NCI-H1105 treated with DMSO at 0.1 percent for 48 hours (cell line): ENCODE data around the gene SGK2.

Experiments used
- DNase-seq: peaks from one replicate; lab custom pipeline; 2025; lab: John Stamatoyannopoulos, UW

Gene SGK2

GRCh38 chr20:43536041-43536816 lies 22.6 kb upstream of the SGK2 start:
- no peak for DNase-seq

GRCh38 chr20:43536817-43537440 lies 21.9 kb upstream of the SGK2 start:
- DNase-seq = no peak

GRCh38 chr20:43537921-43538877 lies 20.6 kb upstream of the SGK2 start:
- peak; percentile 43 for DNase-seq

DNA sequence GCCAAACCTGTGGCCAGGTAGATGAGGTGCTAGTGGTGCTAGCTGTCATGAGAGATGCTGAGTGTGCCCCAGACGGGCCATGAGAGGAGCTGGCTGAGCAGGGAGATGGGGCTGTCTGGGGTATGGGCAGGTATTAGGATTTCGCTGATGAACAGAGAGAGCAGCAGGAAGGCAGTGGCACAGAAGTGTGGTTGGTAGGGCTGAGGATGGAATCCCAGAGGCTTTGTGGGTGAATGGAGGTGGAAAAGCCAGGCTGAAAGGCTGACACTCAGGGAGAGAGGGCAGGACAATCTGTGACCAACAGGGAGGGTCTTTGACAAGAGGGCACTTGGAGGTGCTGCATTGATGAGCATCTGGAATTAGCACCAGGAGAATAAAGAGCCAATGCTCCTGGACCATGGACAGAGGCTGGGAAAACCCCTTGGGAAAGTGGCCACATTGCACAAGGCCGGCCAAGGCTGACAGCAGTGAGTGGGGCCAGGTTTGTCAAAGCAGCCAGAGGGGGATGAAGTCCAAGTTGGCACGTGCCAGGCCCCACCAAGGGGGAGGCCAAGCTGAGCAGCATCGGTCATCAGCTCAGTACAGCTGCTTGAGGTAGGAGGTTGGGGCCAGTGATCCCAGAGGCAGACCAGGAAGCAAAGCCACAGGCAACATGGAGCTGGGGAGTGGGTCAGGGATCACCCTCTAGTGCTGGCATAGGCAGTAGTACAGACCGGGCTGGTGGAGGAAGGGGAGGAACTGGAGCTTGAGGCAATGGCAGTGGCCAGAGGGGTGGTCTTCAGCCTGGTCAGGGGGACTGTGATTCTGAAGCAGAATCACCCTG lies 19.7 kb upstream of the SGK2 start:
- DNase-seq = no peak

- DNase-seq = no peak
Measured at GRCh38 chr20:43539975-43540672, 18.7 kb upstream of the SGK2 start.

GRCh38 chr20:43540673-43541060 lies 18.2 kb upstream of the SGK2 start:
- no peak for DNase-seq

DNA sequence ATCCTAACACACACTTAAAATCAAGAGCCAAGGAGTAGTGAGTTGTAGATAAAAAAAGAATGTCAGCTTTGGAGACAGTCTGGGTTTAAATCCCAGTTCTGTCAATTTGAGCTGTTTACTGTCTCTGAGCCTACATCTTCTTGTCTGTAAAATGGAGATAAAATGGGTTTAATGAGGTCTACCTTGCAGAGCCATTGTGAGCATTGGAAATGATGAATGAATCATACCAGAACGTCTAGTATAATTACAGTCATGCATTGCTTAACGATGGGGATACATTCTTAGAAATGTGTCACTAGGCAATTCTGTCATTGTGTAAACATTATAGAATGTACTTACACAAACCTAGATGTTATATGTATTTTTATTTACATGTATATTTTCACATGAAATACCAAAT lies 17.6 kb upstream of the SGK2 start:
- no peak for DNase-seq

GRCh38 chr20:43542161-43542560 lies 16.7 kb upstream of the SGK2 start:
- no peak for DNase-seq

DNA sequence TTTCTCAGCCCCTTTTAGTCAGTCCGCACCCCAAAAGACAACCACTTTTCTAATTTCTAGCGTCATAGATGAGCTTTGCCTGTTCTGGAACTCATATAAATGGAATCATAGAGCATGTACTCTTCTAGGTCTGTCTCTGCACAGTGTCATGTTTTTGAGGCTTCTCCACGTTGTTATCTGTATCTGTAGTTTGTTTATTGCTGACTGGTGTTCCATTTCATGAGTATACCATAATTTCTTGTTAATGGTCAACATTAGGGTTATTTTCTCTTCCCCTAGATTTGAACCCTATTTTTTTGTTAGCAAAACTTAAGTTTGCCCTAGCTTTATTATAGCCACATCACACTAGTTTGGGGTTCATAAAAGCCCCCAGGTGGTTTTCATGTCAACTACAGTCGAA lies 16.2 kb upstream of the SGK2 start:
- no peak for DNase-seq

DNA sequence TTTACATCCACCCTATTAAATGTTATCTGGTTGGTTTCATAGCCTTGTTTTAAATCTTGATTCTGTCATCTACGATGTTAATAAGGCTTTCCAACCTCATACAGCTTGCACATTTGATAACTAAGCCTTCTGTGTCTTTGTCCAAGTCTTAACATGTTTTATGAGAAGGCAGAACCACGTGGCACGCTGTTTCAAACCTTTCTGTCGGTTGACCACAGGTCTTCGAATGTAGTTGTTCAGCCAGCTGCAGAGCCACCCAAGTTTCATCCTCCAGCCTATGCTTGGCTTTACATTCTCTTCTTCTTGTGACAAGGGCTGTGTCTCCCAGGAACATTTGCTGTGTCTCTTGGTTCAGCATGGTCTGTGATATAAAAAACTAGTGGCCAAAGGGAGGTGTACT lies 15.7 kb upstream of the SGK2 start:
- no peak for DNase-seq

GRCh38 chr20:43544501-43544900 lies 14.3 kb upstream of the SGK2 start:
- DNase-seq = no peak

GRCh38 chr20:43545837-43546578 lies 12.8 kb upstream of the SGK2 start:
- no peak for DNase-seq

DNA sequence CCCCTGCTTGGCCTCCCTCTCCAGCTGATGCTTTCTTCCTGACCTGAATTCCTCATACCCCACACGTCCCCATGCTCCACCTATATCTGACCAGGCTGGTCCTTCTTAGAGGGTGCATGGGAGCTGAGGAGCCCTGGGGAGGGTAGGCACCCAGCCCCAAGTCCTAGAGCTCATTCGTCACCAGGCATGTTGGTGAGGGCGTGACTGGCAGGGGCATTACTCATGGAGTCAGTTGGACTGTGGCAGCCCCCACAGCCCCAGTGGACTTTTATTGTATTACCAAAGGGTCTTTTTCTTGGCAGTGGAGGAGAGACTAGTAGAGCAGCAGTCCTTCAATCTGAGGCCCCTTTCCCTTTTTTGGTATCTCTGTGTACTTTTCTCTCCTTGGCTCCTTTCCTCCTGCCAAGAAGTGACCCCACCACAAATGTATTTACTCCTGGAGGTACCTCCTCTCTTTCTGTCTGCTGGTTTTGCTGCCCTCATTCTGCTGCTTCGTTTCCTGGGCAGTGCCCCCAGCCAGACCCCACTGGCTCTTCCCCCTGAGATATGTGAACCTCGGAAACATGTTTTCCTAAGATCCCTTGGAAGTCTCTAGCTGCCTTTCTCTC lies 10.4 kb upstream of the SGK2 start:
- no peak for DNase-seq

DNA sequence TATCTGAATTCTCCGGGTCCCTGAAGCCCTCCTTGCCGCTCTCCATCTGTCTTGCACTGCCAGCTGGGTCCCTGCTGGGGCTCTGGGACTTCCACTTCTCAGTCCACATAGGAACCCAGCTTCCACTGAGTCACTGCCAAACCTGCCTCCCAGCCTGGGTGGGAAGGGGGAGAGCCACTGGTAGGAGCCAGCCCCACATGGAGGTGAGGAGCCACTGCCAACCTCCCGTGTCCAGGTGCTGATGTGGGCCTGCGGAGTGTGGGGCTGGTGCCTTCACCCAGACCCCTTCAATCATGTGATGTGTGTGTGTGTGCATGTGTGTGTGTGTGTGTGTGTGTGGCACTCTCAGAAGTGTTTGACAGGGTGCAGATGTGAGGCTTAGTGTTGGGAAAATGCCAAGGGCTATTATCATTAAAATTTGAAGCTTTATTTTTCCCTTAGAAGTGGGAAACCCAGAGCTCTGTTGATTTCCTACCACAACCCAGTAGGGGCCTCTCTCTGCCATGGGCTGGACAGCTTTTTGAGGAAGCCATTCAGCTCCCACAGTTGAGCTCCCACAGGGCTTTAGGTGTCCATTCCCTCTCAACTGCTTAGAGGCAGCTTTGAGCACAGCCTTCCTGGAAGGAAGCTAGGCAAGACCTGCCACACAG lies 9.3 kb upstream of the SGK2 start:
- peak; percentile 8 for DNase-seq

- no peak for DNase-seq
Measured at GRCh38 chr20:43550456-43550855, 8.4 kb upstream of the SGK2 start.

- DNase-seq = no peak
Measured at GRCh38 chr20:43554369-43554768, 4.5 kb upstream of the SGK2 start.

DNA sequence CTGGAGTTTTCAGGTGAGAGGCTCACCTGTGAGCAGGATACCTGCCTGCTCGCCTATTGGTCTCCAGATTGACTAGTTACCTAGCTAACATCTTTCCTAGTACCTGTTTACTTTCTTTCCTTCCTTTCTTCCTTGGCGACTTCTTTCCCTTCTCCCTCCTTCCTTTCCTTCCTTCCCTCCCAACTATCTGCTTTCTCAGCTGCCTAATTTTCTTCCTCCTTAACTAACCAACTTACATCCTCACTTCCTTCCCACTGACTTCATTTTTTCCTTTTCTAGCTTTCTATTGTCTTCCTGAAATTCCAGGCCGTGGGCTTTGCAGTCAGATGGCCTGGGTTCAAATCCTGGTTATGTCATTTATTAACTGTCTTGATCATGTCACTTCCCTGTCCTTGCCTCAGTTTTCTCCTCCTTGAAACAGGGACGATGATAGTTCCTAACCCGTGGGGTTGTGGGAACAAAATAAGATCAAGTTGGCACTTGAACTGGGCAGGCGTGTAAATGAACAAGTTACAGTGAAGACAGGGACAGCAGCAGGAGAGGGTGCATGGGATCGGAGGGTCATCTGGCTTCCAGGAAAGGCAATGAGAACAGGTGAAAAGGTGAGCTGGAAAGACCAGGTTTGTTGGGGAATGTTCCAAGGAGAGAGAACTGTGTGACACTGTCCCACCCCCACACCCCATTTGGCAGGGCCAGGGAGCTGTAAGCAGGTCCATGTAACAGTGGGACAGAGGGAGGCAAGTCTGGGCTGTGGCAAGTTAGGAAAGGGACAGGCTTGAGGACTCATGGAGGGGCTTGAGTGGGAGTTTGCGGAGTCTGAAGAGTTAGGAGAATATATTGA lies 540 bp downstream of the SGK2 start:
- DNase-seq = no peak

DNA sequence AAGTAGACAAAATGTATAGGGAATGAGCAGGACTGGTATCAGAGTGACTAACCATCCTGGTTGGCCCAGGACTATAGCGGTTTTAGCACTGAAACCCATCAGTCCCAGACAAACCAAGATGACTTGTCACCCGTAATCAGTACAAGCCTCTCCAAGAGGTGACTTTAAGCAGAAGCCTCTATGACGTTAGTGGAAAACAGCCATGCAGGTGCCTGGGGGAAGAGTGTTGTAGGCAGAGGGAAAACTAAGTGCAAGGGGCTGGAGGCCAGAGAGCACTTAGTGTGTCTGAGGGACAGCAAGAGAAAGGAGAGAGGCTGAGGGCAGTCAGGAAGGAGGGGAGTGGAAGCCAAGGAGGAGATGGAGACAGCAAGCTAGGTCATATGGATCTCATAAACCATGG lies 2.1 kb downstream of the SGK2 start:
- DNase-seq = no peak

DNA sequence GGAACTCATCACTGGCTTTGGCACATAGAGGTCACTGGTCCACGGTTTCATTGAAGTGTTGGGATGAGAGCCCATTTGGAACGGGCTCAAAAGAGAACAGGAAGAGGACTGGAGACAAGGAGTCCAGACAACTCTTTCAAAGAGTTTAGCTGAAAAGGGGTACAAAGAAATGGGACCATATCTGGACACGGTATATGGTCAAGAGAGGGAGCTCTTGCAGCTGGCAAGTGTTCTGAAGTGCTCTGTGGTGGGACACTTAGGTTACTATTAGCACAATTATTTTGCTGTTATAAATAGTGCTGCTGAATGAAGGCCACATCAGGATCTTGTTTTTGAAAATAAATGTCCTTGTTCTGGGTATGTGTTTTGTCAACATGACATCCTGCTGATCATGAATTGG lies 4.6 kb downstream of the SGK2 start:
- no peak for DNase-seq
